Measurements from ENCODE around the gene ROM1.

- TF ChIP-seq GATA3 (IDR thresholded peaks at IDR 0.05; ENCODE audit: low read depth, low read length) (no peak), GATA2 (IDR thresholded peaks at IDR 0.05; ENCODE audit: low read depth, low read length) (no peak)
These were observed 12.0 kb upstream of the ROM1 start for GRCh38 chr11:62601122-62601371.

All from SH-SY5Y (cell line).